HFF-Myc (cell line): ENCODE results near the gene PPARGC1A.

ENCODE experiments used
- DNase-seq: peaks from one replicate; pipeline ENCODE4 v3.0.0-alpha.2; 2011; ENCODE audit warnings: low read depth; ENCODE audit errors: extremely low read depth
- H3K4me3 ChIP-seq: replicated peaks from 2 replicates; pipeline ENCODE4 v1.5.1; 2011; ENCODE audit warnings: low read depth, mild to moderate bottlenecking, control low read depth, low read length
- CTCF ChIP-seq: IDR thresholded peaks from 2 replicates; pipeline ENCODE4 v1.5.1; 2012; ENCODE audit warnings: mild to moderate bottlenecking, low read depth, low read length, control low read depth; ENCODE audit errors: missing control alignments

PPARGC1A gene

GRCh38 chr4:23855912-23856605 is 33.8 kb downstream of the PPARGC1A start:
- no peak for TF ChIP-seq CTCF
- no peak overlapping the region for H3K4me3 ChIP-seq
- DNase-seq, result no peak

DNA sequence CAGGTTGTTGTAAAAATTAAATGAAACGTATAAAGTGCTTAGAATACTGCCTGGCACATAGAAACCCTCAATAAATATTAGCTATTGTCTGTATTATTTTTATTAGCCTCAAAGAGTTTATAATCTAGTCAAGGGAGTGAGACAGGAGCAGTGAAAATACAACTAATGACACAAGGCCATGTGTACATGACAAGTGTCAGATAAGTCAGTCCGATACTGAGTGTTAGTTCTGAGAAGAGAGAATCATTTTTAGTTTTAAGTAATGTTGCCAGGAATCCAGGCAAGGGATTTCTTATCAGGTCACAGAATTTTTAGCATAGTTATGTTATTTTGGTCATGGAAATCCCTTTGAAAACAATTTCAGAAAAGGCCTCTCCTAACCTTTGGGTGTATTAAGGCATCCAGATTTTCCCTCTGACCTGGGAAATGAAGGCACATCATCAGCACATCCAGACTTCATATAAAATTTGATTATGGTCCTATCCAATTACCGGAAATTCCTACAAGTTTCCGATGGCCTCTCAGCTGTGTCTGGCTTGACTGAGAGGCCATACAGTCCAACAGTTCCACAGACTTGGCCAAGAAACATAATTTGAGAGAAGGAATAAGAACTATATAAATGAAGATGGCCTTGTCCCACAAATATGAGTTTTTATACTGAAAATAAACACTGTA is 35.7 kb downstream of the PPARGC1A start:
- no peak overlapping the region for H3K4me3 ChIP-seq
- no peak for DNase-seq
- no peak for TF ChIP-seq CTCF

DNA sequence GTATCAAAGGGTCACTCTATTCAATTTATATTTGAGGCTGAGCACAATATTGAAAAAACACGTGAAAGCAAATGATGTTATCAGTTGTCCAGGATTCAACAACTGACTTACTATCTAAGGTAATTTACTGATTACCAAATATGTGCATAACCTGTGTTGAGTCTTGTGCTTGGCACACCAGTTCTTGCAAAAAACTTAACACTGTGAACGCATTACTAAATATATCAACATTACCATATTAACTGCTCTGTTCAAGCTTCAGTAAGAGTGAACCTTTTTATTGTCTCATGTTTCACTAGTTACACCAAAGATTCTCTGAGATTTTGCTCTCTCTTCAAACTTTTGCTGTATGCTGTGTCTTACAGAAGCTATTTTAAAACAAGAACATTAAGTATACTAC is 38.4 kb downstream of the PPARGC1A start:
- no peak for DNase-seq
- H3K4me3 ChIP-seq, result no peak overlapping the region
- TF ChIP-seq CTCF, result no peak

DNA sequence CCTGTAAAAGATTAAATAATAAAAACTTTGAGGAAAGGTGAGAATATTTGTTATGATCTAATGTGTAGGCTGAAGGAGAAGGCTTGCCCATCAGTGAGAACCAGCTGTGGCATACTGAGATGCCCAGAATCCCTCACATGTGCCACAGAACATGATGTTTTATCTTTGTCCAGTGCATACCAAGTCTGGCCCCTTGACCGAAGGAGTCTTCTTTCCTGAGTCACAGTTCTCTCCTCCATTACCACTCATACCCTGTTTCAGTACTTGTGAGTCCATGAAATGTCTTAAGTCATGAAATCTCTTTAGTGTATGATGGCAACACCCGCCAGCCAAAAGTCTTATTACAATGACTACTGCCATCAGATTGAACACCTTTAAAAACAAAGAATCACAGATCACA is 42.7 kb downstream of the PPARGC1A start:
- no peak for TF ChIP-seq CTCF

DNA sequence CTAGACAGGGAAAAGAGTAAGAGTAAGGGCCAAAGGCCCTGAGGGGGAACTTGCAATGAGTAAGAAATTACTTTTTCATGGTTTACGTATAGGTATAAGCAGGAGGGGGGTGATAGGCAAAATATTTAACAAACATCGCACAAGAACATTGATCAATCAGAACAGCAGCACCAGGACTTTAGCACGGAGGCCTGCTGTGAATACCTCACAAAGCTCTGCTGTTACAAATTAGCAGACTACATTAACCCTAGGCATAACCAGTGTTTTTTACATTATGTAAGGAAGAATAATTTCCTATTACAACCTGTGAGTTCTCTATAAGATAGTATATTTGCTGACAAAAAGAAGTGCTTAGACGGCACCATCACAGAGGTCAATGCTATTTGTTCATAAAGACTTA is 44.9 kb downstream of the PPARGC1A start:
- no peak for DNase-seq
- H3K4me3 ChIP-seq, result no peak overlapping the region
- TF ChIP-seq CTCF, result no peak

More for the DNA sequence above, 42.7 kb downstream of the PPARGC1A start:
- no peak for DNase-seq
- no peak overlapping the region for H3K4me3 ChIP-seq

GRCh38 chr4:23839279-23839678 is 50.6 kb downstream of the PPARGC1A start:
- no peak overlapping the region for H3K4me3 ChIP-seq
- no peak for DNase-seq
- no peak for TF ChIP-seq CTCF
